Erythroblast (primary cell): Measurements from ENCODE around the gene IL10RA.
"Not testable (repeated sequence)": the region's sequence is repeated elsewhere in the genome, so short reads cannot be mapped to it uniquely, and the experiment has no call there.

Experiments used
- GATA1 ChIP-seq: IDR thresholded peaks from 2 replicates; pipeline ENCODE4 v1.6.1; 2011; ENCODE audit warnings: low read depth, mild to moderate bottlenecking, control low read depth, low read length, moderate library complexity
- POLR2A ChIP-seq: IDR thresholded peaks from 2 replicates; pipeline ENCODE4 v1.6.1; 2011; ENCODE audit warnings: mild to moderate bottlenecking, low read length

DNA sequence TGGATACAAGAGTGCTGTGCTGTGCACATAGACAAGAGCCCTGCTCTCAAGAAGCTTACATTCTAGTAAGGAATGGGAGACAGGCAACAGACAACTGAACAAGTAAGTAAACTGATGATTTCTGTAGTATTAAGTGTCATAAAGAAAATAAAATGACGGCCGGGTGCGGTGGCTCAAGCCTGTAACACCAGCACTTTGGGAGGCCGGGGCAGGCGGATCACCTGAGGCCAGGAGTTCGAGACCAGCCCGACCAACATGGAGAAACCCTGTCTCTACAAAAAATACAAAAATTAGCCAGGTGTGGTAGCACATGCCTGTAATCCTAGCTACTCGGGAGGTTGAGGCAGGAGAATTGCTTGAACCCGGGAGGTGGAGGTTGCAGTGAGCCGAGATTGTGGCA, 38.4 kb upstream of the IL10RA start:
- not testable (repeated sequence) for TF ChIP-seq POLR2A, GATA1
